OCI-LY3 (cell line): ENCODE data around the gene CGN.

Experiments
- H2AFZ ChIP-seq: fragments of 200-600, 300-600 bp; shearing (Covaris generic); 2 replicates; pipeline ENCODE4 v1.6.0; 2014; ENCODE audit warnings: antibody characterized with exemption, low read depth, low read length
- H3K27ac ChIP-seq: fragments of 200-600, 300-600 bp; sonication (generic); 2 replicates; pipeline ENCODE4 v1.5.1; 2014; ENCODE audit warnings: mild to moderate bottlenecking, low read length, moderate library complexity, mixed read lengths
- H3K27me3 ChIP-seq: fragments of 200-600, 300-600 bp; sonication (generic); 2 replicates; pipeline ENCODE4 v1.6.1; 2014; ENCODE audit warnings: low read depth, low read length, mixed read lengths
- H3K36me3 ChIP-seq: fragments of 200-600, 300-600 bp; sonication (generic); replicated peaks from 2 replicates; pipeline ENCODE3; 2014; ENCODE audit warnings: low read depth, low read length, mixed read lengths
- H3K4me1 ChIP-seq: fragments of 300-600, 200-600 bp; sonication (generic); 2 replicates; pipeline ENCODE4 v1.6.1; 2014; ENCODE audit warnings: low read length, mixed read lengths
- H3K4me2 ChIP-seq: fragments of 200-600, 300-600 bp; sonication (generic); 2 replicates; pipeline ENCODE4 v1.6.1; 2014; ENCODE audit warnings: low read length, mixed read lengths
- H3K4me3 ChIP-seq: fragments of 300-600, 200-600 bp; sonication (generic); 2 replicates; pipeline ENCODE4 v1.5.1; 2014; ENCODE audit warnings: antibody characterized with exemption, mild to moderate bottlenecking, low read length, moderate library complexity
- H3K79me2 ChIP-seq: fragments of 300-600, 200-600 bp; shearing (Covaris generic); 2 replicates; pipeline ENCODE4 v1.6.1; 2014; ENCODE audit warnings: mild to moderate bottlenecking, low read length, mixed read lengths
- H3K9ac ChIP-seq: fragments of 300-600, 200-600 bp; shearing (Covaris generic); 2 replicates; pipeline ENCODE4 v1.6.0; 2014; ENCODE audit warnings: mild to moderate bottlenecking, low read length, moderate library complexity
- H3K9me3 ChIP-seq: fragments of 200-600, 300-600 bp; shearing (Covaris generic); 2 replicates; pipeline ENCODE4 v1.6.1; 2014; ENCODE audit warnings: low read length, mixed read lengths; ENCODE audit not compliant: insufficient read depth
- H4K20me1 ChIP-seq: fragments of 200-600, 300-600 bp; sonication (generic); 2 replicates; pipeline ENCODE4 v1.6.1; 2016; ENCODE audit warnings: low read length, mixed read lengths; ENCODE audit not compliant: insufficient read depth
- EZH2phosphoT487 ChIP-seq: fragments of 200-600 bp; shearing (Covaris generic); IDR thresholded peaks from 2 replicates; pipeline ENCODE4 v1.6.1; 2018; ENCODE audit warnings: antibody characterized with exemption, mixed run types, low read depth
- TF ChIP-seq, protein P1 (sequence below): fragments of 200-600, 300-600 bp; sonication (generic); IDR thresholded peaks from 2 replicates; pipeline ENCODE4 v1.5.1; 2014; ENCODE audit warnings: antibody characterized with exemption, low read length, low read depth

The CGN gene

DNA sequence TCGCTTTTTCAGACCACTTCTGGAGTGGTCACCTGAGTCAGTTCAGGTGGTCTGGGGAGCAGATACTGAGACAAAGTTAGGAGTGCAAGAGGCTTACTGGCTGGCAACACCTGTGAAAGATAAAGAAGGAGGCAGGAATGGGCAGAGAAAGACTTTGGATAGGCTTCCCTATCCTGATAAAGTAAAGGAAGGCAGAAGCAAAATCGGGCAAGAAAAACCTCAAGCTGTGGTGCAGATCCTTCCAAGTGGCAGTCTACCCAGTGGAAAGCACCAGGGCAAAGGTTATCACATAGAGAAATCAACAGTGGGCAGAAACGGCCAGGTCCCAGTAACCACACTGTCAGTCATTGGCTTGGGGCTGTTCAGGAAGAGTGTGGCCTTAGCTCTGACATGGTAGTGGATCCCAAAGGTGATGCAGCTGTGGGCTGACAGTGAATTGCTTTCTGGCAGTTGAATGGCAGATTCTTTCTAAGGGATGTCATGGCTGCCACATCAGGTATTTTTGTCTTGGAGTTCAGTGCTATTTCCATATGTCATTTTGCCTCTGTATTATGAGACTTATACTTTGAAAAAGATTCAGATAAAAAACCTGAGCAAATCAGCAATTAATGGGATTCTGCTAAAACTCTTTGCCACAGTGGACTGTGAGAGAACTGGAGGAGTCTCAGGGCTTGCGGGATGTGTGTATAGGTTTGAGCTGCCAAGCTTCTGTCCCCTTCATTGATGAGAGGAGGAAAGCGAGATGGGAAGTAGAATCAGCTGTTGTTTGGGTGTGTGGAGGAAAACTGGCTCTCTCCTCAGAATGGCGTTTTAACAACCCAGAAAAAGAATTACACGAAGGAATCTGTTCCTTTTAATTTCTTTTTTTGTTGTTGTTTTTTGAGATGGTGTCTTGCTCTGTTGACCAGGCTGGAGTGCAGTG, 8.1 kb upstream of the CGN start:
- peaks cover 17% of the 10 kb centered on the region; the same call in 1 of the 2 replicates for H3K27me3 ChIP-seq
- no peaks in the 10 kb centered on the region for H4K20me1 ChIP-seq
- H3K4me3 ChIP-seq, result no peak overlapping the region
- H3K9me3 ChIP-seq, result no peaks in the 10 kb centered on the region
- no peaks in the 10 kb centered on the region for H3K36me3 ChIP-seq
- H3K79me2 ChIP-seq, result no peaks in the 10 kb centered on the region
- no peaks in the 10 kb centered on the region for H3K4me1 ChIP-seq
- TF ChIP-seq EZH2phosphoT487, result no peak
- TF ChIP-seq, protein P1, sequence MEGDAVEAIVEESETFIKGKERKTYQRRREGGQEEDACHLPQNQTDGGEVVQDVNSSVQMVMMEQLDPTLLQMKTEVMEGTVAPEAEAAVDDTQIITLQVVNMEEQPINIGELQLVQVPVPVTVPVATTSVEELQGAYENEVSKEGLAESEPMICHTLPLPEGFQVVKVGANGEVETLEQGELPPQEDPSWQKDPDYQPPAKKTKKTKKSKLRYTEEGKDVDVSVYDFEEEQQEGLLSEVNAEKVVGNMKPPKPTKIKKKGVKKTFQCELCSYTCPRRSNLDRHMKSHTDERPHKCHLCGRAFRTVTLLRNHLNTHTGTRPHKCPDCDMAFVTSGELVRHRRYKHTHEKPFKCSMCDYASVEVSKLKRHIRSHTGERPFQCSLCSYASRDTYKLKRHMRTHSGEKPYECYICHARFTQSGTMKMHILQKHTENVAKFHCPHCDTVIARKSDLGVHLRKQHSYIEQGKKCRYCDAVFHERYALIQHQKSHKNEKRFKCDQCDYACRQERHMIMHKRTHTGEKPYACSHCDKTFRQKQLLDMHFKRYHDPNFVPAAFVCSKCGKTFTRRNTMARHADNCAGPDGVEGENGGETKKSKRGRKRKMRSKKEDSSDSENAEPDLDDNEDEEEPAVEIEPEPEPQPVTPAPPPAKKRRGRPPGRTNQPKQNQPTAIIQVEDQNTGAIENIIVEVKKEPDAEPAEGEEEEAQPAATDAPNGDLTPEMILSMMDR, result no peak
- no peak overlapping the region for H2AFZ ChIP-seq
- no peak overlapping the region for H3K9ac ChIP-seq
- H3K27ac ChIP-seq, result no peak overlapping the region
- no peak overlapping the region for H3K4me2 ChIP-seq

DNA sequence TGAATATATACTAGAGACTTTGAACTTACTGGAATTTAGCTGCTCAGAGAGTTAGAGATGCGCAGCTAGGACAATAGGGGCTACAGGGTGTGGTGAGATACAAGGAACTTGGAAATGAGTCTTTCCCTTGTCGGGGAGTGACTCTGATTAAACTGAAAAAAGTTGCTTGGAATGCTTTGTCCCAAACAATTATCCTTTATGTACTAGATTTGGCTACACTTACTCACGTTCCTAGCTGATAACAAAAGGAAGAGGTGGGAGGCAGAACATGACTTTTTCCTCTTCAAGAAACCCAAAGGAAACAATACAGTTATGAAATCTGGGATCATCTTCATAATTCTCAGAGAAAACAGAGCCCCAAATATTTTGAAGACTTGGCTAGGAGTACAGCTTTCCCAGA, 6.9 kb upstream of the CGN start:
- Histone ChIP-seq H3K4me1 (no peaks in the 10 kb centered on the region), H3K9me3 (no peaks in the 10 kb centered on the region), H4K20me1 (no peaks in the 10 kb centered on the region), H3K79me2 (no peaks in the 10 kb centered on the region), H3K4me3 (no peak overlapping the region), H3K27ac (no peak overlapping the region), H3K4me2 (no peak overlapping the region), H3K36me3 (no peaks in the 10 kb centered on the region), H3K27me3 (peaks cover 17% of the 10 kb centered on the region; the same call in 1 of the 2 replicates), H2AFZ (no peak overlapping the region), H3K9ac (no peak overlapping the region)
- TF ChIP-seq, protein P1, result no peak
- TF ChIP-seq EZH2phosphoT487, result no peak

DNA sequence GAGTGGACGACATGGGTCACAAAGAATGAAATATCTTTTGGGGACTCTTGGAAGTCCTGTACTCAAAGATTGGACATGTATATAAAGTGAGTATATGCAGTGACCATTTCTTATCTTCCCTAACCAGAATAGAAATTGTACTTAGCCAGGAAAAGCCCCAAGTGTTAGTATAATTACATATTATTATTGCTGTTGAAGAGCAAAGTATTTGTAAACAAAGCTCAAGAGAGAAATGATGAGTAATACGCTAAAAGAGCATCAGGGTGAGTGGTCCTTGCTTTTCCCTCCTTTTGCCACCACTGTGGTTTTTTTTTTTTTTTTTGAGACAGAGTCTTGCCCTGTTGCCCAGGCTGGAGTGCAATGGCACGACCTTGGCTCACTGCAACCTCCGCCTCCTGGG, 6.4 kb upstream of the CGN start:
- H3K4me1 ChIP-seq, result no peaks in the 10 kb centered on the region
- H3K9ac ChIP-seq, result no peak overlapping the region
- no peak overlapping the region for H2AFZ ChIP-seq
- no peaks in the 10 kb centered on the region for H3K36me3 ChIP-seq
- no peak overlapping the region for H3K27ac ChIP-seq
- no peak overlapping the region for H3K4me2 ChIP-seq
- no peaks in the 10 kb centered on the region for H3K79me2 ChIP-seq
- H3K27me3 ChIP-seq, result peaks cover 14% of the 10 kb centered on the region; the same call in 1 of the 2 replicates
- no peak overlapping the region for H3K4me3 ChIP-seq
- no peaks in the 10 kb centered on the region for H4K20me1 ChIP-seq
- TF ChIP-seq, protein P1, result no peak
- TF ChIP-seq EZH2phosphoT487, result no peak
- no peaks in the 10 kb centered on the region for H3K9me3 ChIP-seq

DNA sequence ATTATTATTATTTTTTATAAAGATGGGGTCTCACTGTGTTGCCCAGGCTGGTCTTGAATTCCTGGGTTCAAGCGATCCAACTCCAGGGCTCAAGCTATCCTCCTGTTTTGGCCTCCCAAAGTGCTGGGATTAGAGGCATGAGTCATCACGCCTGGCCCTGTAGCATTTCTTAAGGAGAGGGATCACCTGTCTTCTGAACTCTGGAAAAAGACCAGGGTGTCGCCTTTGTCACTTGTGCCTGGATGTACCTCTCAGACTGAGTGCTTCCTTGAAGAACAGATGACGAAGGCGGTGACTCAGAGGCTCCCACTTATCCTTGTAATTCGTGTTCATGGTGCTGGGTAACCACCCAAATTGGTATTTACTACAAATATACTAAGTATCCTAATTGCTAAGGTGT, 2.4 kb upstream of the CGN start:
- H3K9ac ChIP-seq, result no peak overlapping the region
- TF ChIP-seq EZH2phosphoT487, result no peak
- TF ChIP-seq, protein P1, result no peak
- H3K4me2 ChIP-seq, result no peak overlapping the region
- H3K4me1 ChIP-seq, result peaks cover 24% of the 10 kb centered on the region
- no peaks in the 10 kb centered on the region for H3K9me3 ChIP-seq
- no peaks in the 10 kb centered on the region for H4K20me1 ChIP-seq
- H2AFZ ChIP-seq, result no peak overlapping the region
- H3K36me3 ChIP-seq, result no peaks in the 10 kb centered on the region
- peaks cover 21% of the 10 kb centered on the region for H3K27me3 ChIP-seq
- H3K79me2 ChIP-seq, result no peaks in the 10 kb centered on the region
- no peak overlapping the region for H3K4me3 ChIP-seq
- no peak overlapping the region for H3K27ac ChIP-seq
